GM12891 (cell line): ENCODE data around the gene NECTIN1.

Source experiments
- POLR2A ChIP-seq: IDR thresholded peaks from 2 replicates; pipeline ENCODE4 v1.6.1; 2011; ENCODE audit warnings: low read depth, low read length, control low read depth
- POLR2AphosphoS5 ChIP-seq: IDR thresholded peaks from 2 replicates; pipeline ENCODE4 v1.6.1; 2011; ENCODE audit warnings: low read depth, low read length, control low read depth
- POU2F2 ChIP-seq: IDR thresholded peaks from 2 replicates; pipeline ENCODE4 v1.6.1; 2011; ENCODE audit warnings: low read depth, mild to moderate bottlenecking, control low read depth, low read length, moderate library complexity
- TAF1 ChIP-seq: IDR thresholded peaks from 2 replicates; pipeline ENCODE4 v1.6.1; 2011; ENCODE audit warnings: low read depth, low read length, control low read depth

DNA sequence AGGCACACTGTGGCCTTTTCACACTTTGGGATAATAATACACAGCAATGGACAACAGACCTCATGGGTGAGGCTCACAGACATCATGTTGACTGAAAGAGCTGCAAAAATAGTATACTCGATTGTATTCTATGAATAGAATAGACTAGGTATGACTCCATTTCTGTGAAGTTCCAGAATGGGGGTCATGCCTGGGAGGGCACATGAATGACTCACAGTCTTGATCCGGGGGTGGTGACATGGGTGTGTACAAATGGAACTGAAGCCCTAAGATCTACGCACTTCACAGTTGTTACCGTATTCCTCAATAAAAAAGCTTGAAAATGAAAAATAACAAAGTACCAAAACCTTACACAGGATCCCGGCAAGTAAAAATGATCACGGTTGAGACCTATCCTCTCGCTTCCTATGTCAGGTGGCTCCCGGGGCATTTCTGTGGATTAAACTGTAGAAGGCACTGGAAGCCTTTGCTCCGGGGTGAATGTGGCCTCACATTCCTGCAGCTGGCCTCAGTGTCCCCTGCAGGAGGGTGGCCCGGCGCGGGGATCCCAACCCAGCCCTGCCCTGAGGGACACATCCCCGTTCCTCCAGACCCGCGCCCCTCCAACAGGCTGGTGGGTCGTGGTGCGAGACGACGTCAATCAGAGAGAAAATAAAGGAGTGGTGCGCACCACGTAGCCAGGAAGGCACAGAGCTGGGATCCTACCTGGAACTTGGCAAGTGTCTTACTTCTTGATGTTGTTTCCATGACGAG is 75.9 kb downstream of the NECTIN1 start:
- TF ChIP-seq POLR2AphosphoS5 (no peak), POLR2A (no peak), TAF1 (no peak), POU2F2 (no peak)
